SK-N-SH (cell line): ENCODE data around the gene SLC33A1. TPM values are rescaled to one million over a fixed set of nuclear protein-coding genes. Genes with fewer than 3 reads are reported as not detected.

Experiments
- CTCF ChIA-PET: fragments of 300-600, 350-600 bp; formaldehyde crosslinking; extraction: SDS; loops from one replicate; lab custom pipeline; 2021; lab: Yijun Ruan, JAX
- POLR2A ChIA-PET: fragments of 350-600 bp; sonication (Branson Sonifier 250); formaldehyde crosslinking; extraction: SDS; loops from one replicate; lab custom pipeline; 2020; ENCODE audit warnings: antibody characterized with exemption, inconsistent platforms; lab: Yijun Ruan, JAX
- DNase-seq: peaks from one replicate; pipeline ENCODE4 v3.0.0; 2012
- H2AFZ ChIP-seq: fragments of 200-600 bp; sonication (generic); 2 replicates; pipeline ENCODE4 v1.8.1; 2016; ENCODE audit warnings: antibody characterized with exemption, mild to moderate bottlenecking, low read depth
- H3F3A ChIP-seq: fragments of 200-600 bp; sonication (generic); replicated peaks from 2 replicates; pipeline ENCODE3; 2016; ENCODE audit warnings: antibody characterized with exemption, mild to moderate bottlenecking; ENCODE audit not compliant: insufficient read depth
- H3K27ac ChIP-seq, 2 experiments: fragments of 200-500 bp in 1 of 2; fragments of 200-600 bp in 1 of 2; sonication (Bioruptor generic) in 1 of 2; sonication (generic), shearing (Covaris generic) in 1 of 2; 2 replicates each; pipeline versions ENCODE4 v1.5.1 to v1.6.1; 2014 to 2016; ENCODE audit warnings: low read depth in 2 of 2, inconsistent platforms in 1 of 2, low read length in 1 of 2, mild to moderate bottlenecking in 1 of 2, mixed read lengths in 1 of 2
- H3K27me3 ChIP-seq: fragments of 200-600 bp; sonication (generic), shearing (Covaris generic); 2 replicates; pipeline ENCODE4 v1.6.1; 2016; ENCODE audit warnings: mixed run types; ENCODE audit not compliant: insufficient read depth
- H3K36me3 ChIP-seq, 2 experiments: fragments of 200-500 bp in 1 of 2; fragments of 200-600 bp in 1 of 2; sonication (Bioruptor generic) in 1 of 2; sonication (generic) in 1 of 2; replicated peaks in 1 of 2; 2 replicates each; pipeline versions ENCODE3 to v1.5.1; 2014 to 2016; ENCODE audit warnings: low read length in 1 of 2, mild to moderate bottlenecking in 1 of 2; ENCODE audit not compliant: insufficient read depth in 2 of 2, control insufficient read depth in 1 of 2
- H3K4me1 ChIP-seq, 2 experiments: fragments of 200-500 bp in 1 of 2; fragments of 200-600 bp in 1 of 2; sonication (Bioruptor generic) in 1 of 2; sonication (generic), shearing (Covaris generic) in 1 of 2; 2 replicates each; pipeline versions ENCODE4 v1.5.1 to v1.6.1; 2014 to 2016; ENCODE audit warnings: low read depth in 1 of 2, low read length in 1 of 2, mixed run types in 1 of 2; ENCODE audit not compliant: insufficient read depth in 2 of 2, control insufficient read depth in 1 of 2
- H3K4me2 ChIP-seq: fragments of 200-600 bp; sonication (generic), shearing (Covaris generic); 2 replicates; pipeline ENCODE4 v1.6.1; 2017; ENCODE audit warnings: mixed run types
- H3K4me3 ChIP-seq, 2 experiments: fragments of 200-500 bp in 1 of 2; fragments of 200-600 bp in 1 of 2; sonication (Bioruptor generic) in 1 of 2; sonication (generic), shearing (Covaris generic) in 1 of 2; 2 replicates each; pipeline versions ENCODE4 v1.5.1 to v1.8.1; 2014 to 2016; ENCODE audit warnings: low read depth in 2 of 2, inconsistent platforms in 1 of 2, low read length in 1 of 2, mild to moderate bottlenecking in 1 of 2, mixed read lengths in 1 of 2, moderate library complexity in 1 of 2
- H3K79me2 ChIP-seq: fragments of 200-600 bp; sonication (generic); 2 replicates; pipeline ENCODE4 v1.8.1; 2017; ENCODE audit warnings: mild to moderate bottlenecking; ENCODE audit not compliant: insufficient read depth
- H3K9ac ChIP-seq: fragments of 200-600 bp; sonication (generic); 2 replicates; pipeline ENCODE4 v1.6.1; 2017; ENCODE audit warnings: mixed run types
- H3K9me2 ChIP-seq: fragments of 200-600 bp; sonication (generic); 2 replicates; pipeline ENCODE4 v1.6.1; 2017; ENCODE audit warnings: mixed run types
- H3K9me3 ChIP-seq: fragments of 200-600 bp; sonication (generic); 2 replicates; pipeline ENCODE4 v1.6.1; 2017; ENCODE audit warnings: mixed run types, mild to moderate bottlenecking, moderate library complexity
- H4K20me1 ChIP-seq: fragments of 200-600 bp; sonication (generic); 2 replicates; pipeline ENCODE4 v1.6.1; 2017; ENCODE audit warnings: mild to moderate bottlenecking, mixed run types; ENCODE audit not compliant: insufficient read depth
- EZH2phosphoT487 ChIP-seq: fragments of 200-600 bp; sonication (generic); IDR thresholded peaks from 2 replicates; pipeline ENCODE4 v1.6.1; 2017; ENCODE audit warnings: low read depth, mixed run types, mild to moderate bottlenecking, antibody characterized with exemption, moderate library complexity, borderline replicate concordance
- FOXM1 ChIP-seq: IDR thresholded peaks from 2 replicates; pipeline ENCODE4 v1.4.0; 2012; ENCODE audit warnings: low read depth, mild to moderate bottlenecking
- GABPA ChIP-seq: IDR thresholded peaks from 2 replicates; pipeline ENCODE4 v1.4.0; 2012; ENCODE audit warnings: low read depth, mild to moderate bottlenecking
- GATA2 ChIP-seq: sonication (generic); formaldehyde crosslinking; IDR thresholded peaks from 2 replicates; pipeline ENCODE4 v1.5.0; 2020; ENCODE audit warnings: mild to moderate bottlenecking, missing genetic modification reagents
- MXI1 ChIP-seq: IDR thresholded peaks from 2 replicates; pipeline ENCODE4 v1.6.1; 2012; ENCODE audit warnings: mild to moderate bottlenecking, low read depth, low read length, improper control_type of control experiment
- POLR2AphosphoS5 ChIP-seq: IDR thresholded peaks from 2 replicates; pipeline ENCODE4 v1.6.1; 2012; ENCODE audit warnings: low read depth, low read length
- REST ChIP-seq: IDR thresholded peaks from 2 replicates; pipeline ENCODE4 v1.6.1; 2012; ENCODE audit warnings: mild to moderate bottlenecking, low read depth, low read length, moderate library complexity
- SIN3A ChIP-seq: IDR thresholded peaks from 2 replicates; pipeline ENCODE4 v1.6.1; 2012; ENCODE audit warnings: low read depth, mild to moderate bottlenecking, low read length, moderate library complexity, borderline replicate concordance
- TEAD4 ChIP-seq: IDR thresholded peaks from 2 replicates; pipeline ENCODE4 v1.4.0; 2012; ENCODE audit warnings: mild to moderate bottlenecking, borderline replicate concordance; ENCODE audit not compliant: insufficient read depth
- USF1 ChIP-seq: IDR thresholded peaks from 2 replicates; pipeline ENCODE4 v1.4.0; 2012; ENCODE audit warnings: low read depth, borderline replicate concordance
- USF2 ChIP-seq: fragments of 150-350 bp; IDR thresholded peaks from 2 replicates; pipeline ENCODE4 v1.6.1; 2017; ENCODE audit warnings: antibody characterized with exemption, low read length, low read depth, borderline replicate concordance
- WGBS: methylation state at CpG from one replicate; pipeline ENCODE4 v1.1.6; 2017; ENCODE audit warnings: low lambda C conversion rate; 5-methylcytosine and 5-hydroxymethylcytosine counted together
- polyA plus RNA-seq, 3 experiments: library from polyadenylated mRNA; depleted of rRNA; stranded (reverse); fragments of >200 nt; gene quantifications; 2 replicates each; pipeline ENCODE4 v1.2.3, GENCODE V29; 2012

SLC33A1 gene
- polyA plus RNA-seq, 1 of the 3 experiments (the other 2 are of a cell fraction), result 10.3 TPM

- TF ChIP-seq REST (no peak), MXI1 (peak; percentile 96), GABPA (peak; percentile 96), TEAD4 (no peak)
These were observed at the start of gene SLC33A1 (continued) for GRCh38 chr3:155854141-155854940.

GRCh38 chr3:155895379-155895900 lies 41.2 kb upstream of the SLC33A1 start:
- Histone ChIP-seq H3K27me3 (no peaks in the 10 kb centered on the region), H4K20me1 (peaks cover 6% of the 10 kb centered on the region; the same call in 1 of the 2 replicates), H3K4me2 (no peak overlapping the region), H3K9me2 (no peaks in the 10 kb centered on the region), H3F3A (peaks cover 18% of the 10 kb centered on the region), H2AFZ (no peak overlapping the region), H3K9me3 (no peaks in the 10 kb centered on the region), H3K9ac (no peak overlapping the region), H3K79me2 (peaks cover 51% of the 10 kb centered on the region), H3K4me3 (no peak overlapping the region), H3K36me3 (peaks cover 44 to 54% of the 10 kb centered on the region in 2 experiments), H3K27ac (no peak overlapping the region), H3K4me1 (peaks cover 0 to 7% of the 10 kb centered on the region in 2 experiments; a peak in 1 of 4 replicates)
- ChIA-PET POLR2A (no interaction called here), CTCF (interaction anchor here (1.5 to 1.7 kb wide), 2 partner anchors 90 to 138 kb away, joined by 3 to 4 read pairs; partner anchors contain the start of gene C3orf33)
- DNase-seq, result no peak
- 96% methylated on average over 7 of the region's 7 CpGs for WGBS
- TF ChIP-seq POLR2AphosphoS5 (no peak), SIN3A (no peak), GATA2 (CRISPR knock-in tag) (no peak), EZH2phosphoT487 (no peak), USF2 (no peak), USF1 (no peak), FOXM1 (no peak)
